Endometrial microvascular endothelial cells (primary cell): ENCODE measurements around the gene ZCWPW1. TPM values are rescaled to one million over a fixed set of nuclear protein-coding genes. Genes with fewer than 3 reads are reported as not detected.

Experiments
- in situ Hi-C: cut with HindIII; loops from 2 replicates; pipeline ENCODE4 v1.10.0; 2017; ENCODE audit warnings: low sequenced_read_pairs, low pct_unique_long_range_greater_than_20kb; ENCODE audit errors: inconsistent ontology term
- total RNA-seq: library from RNA; depleted of rRNA; stranded (reverse); fragments of >200 nt; gene quantifications from one replicate; pipeline ENCODE4 v1.2.3, GENCODE V29; 2015; ENCODE audit errors: inconsistent ontology term

Gene ZCWPW1
- total RNA-seq, 1 donor from 2014 or later = 0.09 TPM

DNA sequence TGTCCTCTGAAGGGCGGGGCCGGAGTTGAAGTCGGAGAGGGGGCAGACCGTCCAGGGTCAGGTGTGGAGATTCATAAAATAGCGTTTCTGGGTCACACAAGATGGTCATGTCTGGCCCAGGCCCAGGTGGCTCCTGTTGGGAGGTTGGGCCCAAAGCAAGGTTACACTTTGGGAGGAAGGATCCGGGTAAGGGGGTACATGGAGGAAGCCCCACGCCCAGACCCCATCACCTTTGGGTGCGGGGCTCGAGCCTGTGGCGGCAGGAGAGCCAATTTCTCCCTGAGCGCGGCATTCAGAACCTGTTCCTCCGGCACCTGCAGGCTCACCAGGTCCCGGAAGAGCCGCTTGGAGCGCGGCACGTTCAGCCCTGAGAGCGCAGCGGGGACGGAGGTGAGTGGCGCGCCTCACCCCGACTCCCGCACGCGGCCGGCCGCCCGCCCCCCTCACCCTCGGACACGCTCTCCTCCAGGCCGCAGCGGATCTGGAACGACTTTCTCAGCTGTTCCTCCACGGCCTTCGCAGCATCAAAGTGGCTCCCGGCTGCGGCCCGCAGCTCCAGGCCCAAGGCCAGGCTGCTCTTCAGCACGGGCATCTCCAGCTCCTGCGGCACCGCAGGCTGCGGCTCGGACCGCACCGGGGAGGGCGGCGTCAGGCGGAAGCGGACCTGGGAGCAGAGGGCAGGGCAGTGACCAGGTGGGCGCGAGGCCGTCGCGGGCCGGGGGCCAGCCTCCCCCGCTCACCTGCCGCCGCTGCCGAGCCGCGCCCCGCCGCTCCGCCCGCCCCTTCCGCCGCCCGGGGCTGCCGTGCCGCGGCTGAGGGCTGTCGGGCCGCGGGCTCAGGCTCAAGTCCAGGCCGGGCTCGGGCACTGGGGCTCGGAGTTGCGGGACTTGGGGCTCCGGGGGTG is 7.2 kb upstream of the ZCWPW1 start:
- in situ Hi-C loops = no loop called here

DNA sequence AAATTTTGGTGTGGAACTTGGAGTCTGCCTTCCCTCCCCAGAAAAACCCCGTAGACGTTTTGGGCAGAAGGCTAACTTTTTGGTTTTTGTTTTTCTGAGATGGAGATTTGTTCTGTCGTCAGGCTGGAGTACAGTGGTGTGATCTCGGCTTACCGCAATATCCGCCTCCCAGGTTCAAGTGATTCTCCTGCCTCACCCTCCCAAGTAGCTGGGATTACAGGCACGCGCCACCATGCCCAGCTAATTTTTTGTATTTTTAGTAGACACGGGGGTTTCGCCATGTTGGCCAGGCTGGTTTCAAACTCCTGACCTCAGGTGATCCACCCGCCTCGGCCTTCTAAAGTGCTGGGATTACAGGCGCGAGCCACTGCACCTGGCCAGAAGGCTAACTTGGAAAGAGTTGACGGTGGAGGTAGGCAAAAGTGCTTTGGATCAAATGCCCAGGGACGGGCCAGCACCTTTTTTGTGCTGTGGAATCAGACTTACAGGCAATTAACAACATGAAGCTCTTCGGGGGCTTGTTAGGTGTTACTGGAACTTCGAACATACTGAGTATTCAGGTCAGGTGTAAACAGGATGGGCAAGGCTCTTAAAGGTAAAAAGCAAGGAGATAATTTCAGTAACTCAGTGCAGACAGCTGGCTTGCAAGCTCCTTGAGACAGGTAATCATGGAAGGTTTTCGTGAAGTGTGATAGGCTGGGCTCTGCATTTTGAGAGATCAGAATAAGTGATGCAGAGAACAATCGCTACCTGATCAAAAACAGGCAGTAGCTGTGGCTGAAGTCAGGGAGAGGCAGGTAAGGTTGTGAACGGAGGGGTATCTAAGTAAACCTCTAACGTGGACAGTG is 6.0 kb upstream of the ZCWPW1 start:
- in situ Hi-C loops = no loop called here

DNA sequence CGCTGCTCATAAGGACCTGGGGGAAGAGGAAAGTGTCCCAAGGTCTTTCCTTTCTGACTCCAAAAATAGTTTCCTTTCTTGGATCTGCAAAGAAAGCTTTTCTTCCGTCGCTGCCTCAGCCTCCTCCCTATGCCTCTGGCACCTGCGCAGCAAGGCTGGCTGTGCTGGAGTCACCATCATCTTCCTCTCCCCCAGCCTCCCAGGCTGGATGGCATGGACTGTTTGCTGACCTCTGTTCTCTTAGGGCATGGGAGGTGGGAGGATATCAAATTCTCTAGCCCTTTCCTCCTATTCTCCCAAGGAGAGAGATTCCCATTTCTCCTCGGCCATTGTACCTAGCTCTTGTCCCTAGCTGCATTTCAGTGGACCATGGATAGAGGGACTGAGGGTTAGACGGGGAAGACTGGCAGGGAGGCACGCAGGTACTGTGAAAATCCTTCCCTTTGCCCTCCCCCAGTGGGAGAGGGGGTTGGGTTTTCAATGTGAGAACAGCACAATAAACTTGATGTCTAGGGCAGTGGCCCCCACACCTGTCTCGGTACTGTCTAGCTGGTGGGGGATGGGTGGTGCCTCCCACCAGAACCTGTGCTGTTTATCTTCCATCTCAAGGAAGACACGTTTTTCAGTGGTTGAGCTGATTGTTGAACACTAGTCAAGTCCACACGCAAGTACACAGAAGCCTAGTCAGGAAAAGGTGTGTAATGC is 5.2 kb upstream of the ZCWPW1 start:
- in situ Hi-C loops = no loop called here

DNA sequence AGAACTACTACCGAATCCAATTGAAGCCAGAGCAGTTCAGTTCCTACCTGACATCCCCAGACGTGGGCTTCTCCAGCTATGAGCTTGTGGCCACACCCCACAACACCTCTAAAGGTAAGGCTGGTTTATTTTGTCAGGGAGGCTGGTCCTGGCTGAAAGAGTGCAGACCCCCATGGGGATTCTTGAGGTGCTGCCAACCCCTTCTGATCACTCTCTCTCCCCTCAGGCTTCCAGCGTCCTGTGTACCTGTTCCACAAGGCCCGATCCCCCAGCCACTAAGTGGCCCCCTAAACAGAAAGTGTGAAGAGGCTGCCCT is 4.7 kb upstream of the ZCWPW1 start:
- in situ Hi-C loops = no loop called here

DNA sequence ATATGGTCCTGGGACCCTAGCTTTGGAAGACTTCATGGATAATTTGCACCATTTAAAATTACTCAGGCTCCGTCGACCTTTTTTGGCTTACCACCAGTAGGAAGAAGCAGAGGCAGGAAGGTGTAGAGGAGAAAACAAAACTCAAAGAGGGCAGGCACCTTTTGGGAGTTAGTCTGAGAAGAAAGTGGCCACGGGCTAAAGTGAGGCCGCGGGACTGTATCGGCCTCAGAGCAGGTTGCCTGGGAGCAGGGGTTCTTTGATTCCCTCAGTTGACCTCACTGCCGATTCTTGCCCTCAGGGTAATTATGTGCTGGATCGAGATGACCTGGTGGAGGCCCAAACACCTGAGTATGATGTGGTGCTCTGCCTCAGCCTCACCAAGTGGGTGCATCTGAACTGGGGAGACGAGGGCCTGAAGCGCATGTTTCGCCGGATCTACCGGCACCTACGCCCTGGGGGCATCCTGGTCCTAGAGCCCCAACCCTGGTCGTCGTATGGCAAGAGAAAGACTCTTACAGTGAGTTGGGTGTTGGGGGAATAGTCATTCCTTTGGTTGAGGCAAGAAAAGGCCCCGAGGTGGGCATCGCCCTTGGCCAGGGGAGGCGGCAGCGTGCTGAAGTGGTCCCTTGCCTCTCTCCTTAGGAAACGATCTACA is 4.2 kb upstream of the ZCWPW1 start:
- in situ Hi-C loops = no loop called here

DNA sequence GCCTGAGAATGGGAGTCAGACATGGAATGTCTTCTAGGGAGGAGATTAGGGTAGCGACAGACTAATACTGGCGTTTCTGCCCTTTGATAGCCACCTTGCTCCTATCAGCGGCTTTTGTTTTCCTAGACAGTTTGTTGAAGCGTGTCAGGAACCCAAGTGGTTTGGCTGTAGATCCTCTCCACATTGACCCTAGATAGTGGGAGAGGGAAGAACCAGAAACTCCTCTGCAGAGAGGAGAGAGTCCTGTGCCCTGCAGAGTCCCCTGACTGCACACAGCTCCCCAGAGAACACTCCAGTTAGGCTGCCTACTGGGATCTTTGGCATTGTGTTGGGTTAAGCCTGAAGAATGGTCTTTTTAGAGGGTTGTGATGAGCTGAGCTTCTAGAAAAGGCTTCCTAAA is 3.5 kb upstream of the ZCWPW1 start:
- in situ Hi-C loops = no loop called here

DNA sequence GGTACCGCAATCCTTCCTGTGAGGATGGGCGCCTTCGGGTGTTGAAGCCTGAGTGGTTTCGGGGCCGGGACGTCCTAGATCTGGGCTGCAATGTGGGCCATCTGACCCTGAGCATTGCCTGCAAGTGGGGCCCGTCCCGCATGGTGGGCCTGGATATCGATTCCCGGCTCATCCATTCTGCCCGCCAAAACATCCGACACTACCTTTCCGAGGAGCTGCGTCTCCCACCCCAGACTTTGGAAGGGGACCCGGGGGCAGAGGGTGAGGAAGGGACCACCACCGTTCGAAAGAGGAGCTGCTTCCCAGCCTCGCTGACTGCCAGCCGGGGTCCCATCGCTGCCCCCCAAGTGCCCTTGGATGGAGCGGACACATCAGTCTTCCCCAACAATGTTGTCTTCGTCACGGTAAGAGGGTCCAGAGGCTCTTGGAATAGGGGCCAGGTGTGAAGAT is 2.8 kb upstream of the ZCWPW1 start:
- in situ Hi-C loops = no loop called here

DNA sequence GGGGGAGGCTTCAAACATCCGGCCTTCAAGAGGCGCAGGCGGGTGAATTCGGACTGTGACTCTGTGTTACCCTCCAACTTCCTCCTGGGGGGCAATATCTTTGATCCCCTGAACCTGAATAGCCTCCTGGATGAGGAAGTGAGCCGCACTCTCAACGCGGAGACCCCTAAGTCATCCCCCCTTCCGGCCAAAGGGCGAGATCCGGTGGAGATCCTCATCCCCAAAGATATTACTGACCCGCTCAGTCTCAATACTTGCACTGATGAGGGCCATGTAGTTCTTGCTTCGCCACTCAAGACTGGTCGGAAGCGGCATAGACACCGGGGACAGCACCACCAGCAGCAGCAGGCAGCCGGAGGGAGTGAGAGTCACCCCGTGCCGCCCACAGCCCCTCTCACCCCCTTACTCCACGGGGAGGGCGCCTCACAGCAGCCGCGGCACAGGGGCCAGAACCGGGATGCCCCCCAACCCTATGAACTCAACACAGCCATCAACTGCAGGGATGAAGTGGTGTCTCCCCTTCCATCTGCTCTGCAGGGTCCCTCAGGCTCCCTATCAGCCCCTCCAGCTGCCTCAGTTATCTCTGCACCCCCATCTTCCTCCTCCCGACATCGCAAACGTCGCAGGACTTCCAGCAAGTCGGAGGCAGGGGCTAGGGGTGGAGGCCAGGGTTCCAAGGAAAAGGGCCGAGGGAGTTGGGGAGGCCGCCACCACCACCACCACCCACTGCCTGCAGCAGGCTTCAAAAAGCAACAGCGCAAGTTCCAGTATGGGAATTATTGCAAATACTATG is 2.2 kb upstream of the ZCWPW1 start:
- in situ Hi-C loops = no loop called here

DNA sequence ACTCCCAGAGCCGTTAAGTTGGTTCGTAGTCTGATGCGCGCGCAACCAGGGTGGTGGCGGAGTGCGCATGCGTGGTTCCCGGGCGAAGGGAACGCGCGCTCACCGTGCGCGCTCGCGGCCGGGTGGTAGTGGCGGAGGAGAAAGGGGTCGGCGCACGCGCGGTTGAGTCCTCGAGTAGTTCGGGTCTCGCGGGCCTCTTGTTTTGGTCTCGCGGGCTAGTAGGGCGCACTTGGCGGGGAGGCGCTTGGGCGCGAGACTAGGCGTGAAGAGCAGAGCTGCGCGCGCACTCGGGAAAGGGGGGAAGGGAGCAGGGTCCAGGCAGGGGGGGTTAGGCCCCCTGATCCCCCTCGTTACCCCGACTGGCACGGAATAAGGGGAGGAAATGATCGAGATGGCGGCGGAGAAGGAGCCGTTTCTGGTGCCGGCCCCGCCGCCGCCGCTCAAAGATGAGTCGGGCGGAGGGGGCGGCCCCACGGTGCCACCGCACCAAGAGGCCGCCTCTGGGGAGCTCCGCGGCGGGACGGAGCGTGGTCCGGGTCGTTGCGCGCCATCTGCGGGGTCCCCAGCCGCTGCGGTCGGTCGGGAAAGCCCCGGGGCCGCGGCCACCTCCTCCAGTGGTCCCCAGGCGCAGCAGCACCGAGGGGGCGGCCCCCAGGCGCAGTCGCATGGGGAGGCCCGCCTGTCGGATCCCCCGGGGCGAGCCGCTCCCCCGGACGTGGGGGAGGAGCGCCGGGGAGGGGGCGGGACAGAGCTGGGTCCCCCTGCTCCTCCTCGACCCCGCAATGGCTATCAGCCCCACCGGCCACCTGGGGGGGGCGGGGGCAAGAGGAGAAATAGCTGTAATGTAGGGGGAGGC is 1.4 kb upstream of the ZCWPW1 start, which contains the start of gene MEPCE:
MEPCE (plus strand) TSS at position 195 of the 856 bp plus-strand sequence; CDS start at position 383, 188 bp downstream.
- in situ Hi-C loops = no loop called here

DNA sequence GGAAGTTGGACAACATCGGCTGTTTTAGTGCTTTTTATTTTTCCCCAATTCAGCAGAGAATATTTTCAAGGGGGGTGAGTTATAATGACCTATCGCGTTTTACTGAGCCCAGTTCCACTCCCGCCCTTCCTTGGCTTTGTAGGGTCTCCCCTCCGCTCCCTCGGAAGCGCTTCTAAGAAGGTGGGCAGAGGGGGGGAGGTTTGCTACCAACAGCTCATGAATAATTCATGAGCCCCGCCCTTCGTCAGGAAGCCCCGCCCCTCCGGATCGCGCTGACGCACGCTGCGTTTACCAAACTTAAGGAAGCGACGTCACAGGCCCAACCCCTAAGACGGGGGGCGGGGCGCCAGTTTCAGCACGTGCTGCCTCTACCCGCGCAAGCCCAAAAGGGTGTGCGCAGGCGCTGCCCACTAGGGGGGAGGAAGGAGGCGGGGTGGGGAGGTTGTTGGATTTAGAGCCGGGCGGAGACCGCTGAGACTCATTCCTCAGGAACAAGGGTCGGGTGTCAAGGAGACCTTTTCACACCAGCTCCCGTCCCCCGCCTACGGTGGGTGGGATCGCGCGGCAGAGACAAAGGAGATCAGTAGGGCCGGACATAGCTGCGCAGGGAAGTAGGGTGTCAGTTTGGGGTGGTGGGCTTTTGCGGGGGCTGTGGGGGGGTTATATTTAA is 599 bp upstream of the ZCWPW1 start:
- in situ Hi-C loops = no loop called here

DNA sequence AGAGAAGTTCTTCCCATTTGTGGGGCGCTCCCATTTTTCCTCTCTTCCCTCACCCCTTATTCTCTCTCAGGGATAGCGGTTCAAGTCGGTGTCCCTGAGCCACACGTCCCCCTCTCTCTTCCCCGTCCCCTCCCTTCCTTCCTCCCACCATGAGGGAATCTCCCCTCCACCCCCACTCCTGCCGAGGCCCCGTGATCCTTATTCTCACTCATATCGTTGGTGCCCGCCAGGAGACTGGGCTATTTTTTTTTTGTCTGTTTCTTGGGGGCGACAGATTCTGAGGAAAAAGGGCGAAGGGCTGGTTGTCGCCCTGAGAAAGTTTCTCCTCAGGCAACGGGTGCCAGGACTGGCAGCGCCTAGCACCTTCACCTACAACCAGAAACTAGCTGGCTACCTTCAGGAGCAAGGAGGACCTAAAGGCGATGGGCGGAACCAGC is 723 bp downstream of the ZCWPW1 start:
- in situ Hi-C loops = no loop called here

DNA sequence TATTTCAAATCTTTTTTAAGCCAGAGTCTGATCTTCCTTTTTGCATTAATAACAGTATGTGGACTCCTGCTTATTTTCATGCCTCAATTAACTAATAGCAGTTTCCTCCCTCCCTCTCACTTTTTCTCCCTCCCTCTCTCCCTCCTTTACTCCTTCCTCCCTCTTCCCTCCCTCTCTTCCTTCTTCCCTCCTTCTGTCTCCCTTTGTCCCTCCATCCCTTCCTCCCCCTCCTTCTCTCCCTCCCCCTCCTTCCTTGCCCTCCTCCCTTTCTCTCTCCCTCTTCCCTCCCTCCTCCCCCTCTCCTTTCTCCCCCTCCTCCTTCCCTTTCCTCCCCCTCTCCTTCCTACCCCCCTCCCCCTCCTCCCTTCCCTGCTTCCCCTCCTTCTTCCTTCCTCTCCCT is 2.0 kb downstream of the ZCWPW1 start:
- in situ Hi-C loops = no loop called here

DNA sequence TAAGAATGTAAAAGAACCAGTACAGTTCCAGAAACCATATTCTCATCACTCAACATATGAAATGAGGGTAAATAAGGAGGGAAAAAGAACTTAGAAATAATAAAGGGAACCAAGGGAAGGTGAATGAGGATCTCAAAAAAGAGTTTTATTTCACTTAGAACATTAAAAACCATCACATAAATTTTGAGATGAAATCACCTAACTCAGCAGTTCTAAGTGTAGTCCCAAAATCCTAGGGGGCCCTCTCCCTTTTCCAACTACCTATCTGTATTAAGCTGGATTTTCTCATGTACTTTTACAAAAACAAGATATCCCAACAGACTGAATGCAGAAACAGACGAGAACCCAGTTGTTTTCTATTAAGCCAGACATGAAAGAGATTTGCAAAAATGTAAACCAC is 3.2 kb downstream of the ZCWPW1 start:
- in situ Hi-C loops = no loop called here

DNA sequence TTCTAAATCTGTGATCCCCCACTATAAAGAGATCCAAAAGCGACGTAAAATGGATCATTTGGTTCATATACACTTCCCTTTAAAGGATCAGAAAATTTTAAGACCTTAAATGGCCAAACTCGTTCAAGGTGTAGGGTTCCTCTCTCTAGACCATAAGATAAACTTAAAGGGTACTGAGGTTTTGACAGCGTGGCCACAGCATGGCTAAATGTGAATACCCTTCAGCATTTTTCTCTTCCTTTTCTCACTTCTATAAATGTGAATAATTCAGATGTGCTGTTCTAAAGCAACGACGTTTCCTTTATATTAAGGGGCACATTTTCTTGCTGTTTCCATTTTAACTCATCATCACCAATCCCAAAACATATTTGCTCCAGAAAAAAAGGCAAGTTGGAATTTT is 5.2 kb downstream of the ZCWPW1 start:
- in situ Hi-C loops = no loop called here

DNA sequence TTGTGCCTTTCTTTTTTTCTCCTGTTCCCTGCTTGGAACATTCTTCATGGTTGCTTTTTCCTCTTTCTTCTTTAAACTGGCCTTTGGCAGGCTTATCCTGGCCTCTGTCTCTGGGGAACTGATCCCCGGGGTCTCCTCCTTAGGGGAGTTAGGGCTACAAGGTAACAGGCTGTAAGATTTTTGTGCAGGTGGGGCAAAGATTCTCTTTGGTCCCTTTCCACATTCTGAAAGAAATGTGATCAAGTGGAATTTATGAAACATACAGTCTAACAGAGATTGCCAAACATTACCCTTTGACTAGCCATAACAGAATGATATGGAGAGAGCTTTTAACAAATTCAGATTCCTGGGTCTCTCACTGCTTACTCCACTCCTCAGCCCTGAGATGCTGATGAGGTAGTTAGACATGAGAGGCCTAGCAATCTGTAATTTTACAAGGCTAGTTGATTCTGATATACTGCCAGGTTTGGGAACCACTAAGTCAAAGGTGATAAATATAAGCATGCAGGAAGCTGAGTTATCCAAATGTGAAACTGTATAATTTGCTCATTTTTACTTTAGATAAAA is 8.8 kb downstream of the ZCWPW1 start:
- in situ Hi-C loops = no loop called here

DNA sequence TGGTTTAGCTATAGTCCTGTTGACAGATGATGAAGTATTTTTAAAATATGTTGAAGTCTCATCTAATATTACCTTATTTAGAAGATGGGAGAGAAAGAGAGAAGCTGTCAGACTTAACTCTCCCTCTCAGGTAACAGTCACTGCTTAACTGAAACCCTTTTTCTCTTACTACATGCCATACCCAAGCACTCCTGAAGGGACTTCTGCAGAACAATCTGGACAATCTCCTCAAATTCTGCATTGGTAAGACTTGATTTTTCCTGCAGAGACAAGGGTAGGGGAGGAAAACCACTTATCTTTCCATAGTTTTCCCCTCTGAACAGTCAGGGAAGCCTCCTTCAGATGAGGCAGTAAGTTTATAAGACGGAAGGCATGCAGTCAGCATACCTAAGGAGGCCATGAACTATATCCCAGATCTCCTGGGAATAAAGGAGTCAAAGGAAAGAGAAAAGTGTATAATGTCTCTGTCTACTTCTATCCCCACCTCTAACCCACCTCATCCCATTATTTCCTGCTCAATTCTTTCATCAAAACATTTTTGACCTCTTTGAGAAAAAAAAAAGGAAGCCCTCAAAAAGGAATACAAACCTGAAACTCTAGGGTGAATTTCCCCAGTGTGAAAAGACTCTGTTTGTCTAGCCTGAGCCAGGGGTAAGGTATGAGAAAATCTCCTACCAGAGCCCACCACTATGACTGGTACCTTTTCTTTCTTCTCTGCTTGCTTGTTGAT is 9.4 kb downstream of the ZCWPW1 start:
- in situ Hi-C loops = no loop called here
